GM21360 (cell line): ENCODE data around the gene OMD.

ENCODE experiments used
- ATAC-seq: cut with Tn5 transposase; IDR thresholded peaks from one replicate; pipeline ENCODE4 v1.9.1; 2021; ENCODE audit warnings: mild to moderate bottlenecking, moderate library complexity; ENCODE audit not compliant: unreplicated experiment

OMD gene, protein sequence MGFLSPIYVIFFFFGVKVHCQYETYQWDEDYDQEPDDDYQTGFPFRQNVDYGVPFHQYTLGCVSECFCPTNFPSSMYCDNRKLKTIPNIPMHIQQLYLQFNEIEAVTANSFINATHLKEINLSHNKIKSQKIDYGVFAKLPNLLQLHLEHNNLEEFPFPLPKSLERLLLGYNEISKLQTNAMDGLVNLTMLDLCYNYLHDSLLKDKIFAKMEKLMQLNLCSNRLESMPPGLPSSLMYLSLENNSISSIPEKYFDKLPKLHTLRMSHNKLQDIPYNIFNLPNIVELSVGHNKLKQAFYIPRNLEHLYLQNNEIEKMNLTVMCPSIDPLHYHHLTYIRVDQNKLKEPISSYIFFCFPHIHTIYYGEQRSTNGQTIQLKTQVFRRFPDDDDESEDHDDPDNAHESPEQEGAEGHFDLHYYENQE

DNA sequence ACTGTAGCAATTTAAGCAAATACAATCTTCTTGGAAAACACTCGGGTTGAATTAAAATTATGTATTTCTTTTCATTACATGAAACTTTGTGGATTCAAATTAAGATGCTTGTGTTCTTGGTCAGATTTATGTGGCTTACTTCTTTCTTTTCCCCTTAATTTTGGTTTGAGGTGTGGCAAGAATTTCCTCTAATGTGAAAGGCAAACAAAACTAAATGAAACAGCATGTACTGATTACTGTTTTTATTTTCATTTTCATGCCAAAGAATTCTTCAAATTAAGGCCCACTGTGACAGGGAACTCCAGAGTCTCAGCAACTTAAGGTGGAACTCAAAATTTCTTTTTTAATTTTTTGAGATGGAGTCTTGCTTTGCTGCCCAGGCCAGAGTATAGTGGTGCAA lies at the start of gene OMD:
TSS of gene OMD (minus strand) at position 132 of the 400 bp plus-strand sequence. CDS start 6,913 bp downstream, outside the sequence.
- ATAC-seq: no peak

DNA sequence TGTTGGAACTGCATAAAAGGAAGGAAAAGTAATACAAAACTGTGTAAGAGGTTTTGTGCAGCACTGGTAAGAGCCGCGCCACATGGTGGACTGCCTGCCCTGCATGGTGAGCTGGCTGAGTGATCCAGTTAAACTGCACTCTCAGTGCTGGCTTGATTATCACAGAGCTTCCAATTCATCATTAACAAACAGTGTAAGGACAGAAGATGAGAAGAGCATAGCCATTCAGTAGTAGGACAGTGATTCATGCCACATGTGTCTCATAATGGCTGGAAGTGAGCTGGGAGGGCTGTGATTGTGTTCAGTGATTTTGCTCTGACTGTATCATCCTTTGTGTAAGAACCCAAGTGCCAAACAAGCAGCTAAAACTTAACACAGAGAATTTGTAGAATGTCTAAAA lies 43.9 kb upstream of the OMD start:
- ATAC-seq: no peak

DNA sequence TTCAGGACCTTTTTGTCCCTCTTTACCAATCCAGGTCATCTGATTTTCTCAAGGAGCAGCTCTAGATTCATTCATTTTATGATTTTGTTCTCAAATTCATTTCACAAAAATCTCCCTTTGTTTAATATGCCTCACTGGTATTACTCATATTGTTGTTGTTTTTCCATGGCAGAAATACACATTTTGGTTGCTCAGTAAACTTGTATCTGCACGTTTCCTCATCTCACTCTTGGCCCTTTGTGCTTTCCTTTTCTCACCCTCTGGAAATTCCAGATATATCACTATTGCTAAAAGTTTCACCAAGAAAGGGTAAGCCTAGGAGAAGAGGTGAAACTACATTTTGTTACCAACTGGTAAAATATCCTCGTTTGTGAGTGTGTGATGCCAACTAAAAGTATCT lies 43.2 kb upstream of the OMD start:
- ATAC-seq: no peak

DNA sequence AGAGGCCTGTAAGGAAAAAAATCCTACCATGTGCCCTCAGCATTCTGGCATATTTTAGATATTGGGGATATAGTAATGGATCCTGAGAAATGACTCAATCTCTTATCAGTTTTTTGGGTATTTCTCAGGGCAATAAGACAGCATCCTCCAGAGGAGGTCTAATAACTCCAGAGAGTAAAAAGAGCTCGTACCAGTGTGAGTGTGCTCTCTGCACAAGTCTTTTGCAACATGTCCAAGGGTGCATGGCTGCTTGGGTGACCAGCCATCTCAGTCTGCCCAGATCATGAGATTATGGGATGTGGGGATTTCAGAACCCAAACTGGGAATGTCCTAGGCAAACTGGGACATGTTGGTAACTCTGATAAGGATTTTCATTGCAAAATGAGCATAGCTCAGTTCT lies 42.8 kb upstream of the OMD start:
- ATAC-seq: no peak

DNA sequence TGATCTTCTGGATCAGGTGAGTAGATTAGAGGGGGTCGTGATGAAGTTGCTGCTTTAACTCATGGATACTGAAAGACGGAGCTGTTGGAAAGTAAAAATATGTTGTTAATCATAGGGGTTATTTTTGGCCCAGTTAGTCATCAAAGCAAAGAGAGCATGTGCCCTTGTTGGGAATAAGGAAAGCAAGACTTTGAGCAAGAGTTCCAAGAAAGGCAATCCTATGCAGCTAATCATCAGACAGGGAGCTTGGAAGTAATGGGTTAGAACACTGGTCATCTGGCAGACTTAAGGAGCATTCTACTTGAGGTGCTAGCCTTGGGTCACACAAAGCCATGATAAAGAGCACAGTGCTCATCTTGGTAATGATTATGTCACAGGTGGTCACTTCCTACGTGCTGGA lies 39.7 kb upstream of the OMD start:
- ATAC-seq: no peak

DNA sequence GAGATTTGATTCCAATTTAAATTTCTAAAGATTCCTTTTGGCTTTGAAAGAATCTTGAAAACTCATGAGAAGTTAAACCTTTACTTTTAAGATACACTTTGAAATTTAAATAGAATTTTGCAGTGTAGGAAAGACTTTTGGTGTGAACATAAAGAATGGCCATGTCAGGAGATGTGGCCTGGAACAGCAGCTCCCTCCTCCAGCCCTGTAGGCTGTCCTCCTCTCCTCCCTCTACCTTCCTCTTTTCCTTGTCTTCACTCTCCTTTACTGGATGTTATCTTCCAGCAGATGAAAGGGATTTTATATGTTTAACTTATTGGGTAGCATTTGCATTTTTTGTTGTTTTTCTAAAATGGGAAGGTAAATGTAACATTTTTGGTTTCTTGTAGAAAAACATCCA lies 39.1 kb upstream of the OMD start:
- ATAC-seq: no peak

DNA sequence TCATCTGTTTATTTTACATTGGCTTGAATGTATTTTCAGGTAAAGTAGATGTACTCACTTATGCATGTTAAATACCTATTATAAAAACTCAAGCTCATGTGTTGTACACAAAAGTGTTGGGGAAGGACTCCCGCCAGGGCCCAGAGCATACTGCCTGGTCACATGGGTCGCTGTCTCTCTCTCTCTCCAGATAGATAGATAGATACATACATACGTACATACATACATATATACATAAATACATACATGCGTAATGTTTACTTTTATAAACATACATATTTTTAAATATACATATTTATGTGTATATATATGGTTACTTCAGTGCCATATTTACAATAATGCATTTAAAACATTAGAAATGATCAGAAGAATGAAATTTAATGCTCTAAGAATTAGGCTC lies 33.3 kb upstream of the OMD start:
- no peak for ATAC-seq

DNA sequence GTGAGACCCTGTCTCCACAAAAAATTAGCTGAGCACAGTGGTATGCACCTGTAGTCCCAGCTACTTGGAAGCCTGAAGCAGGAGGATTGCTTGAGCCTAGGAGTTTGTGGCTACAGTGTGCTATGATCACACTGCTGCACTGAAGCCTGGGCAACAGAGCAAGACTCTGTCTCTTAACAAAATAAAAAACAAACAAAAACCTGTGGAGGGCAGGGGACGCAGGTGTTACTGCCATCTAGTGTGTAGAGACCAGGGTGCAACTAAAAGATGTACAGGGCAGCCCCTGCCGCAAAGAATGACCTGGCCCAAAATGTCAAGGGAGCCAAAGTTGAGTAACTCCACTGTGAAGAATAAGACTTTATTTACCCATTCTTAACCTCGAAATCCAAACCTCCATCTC lies 30.9 kb upstream of the OMD start:
- no peak for ATAC-seq

DNA sequence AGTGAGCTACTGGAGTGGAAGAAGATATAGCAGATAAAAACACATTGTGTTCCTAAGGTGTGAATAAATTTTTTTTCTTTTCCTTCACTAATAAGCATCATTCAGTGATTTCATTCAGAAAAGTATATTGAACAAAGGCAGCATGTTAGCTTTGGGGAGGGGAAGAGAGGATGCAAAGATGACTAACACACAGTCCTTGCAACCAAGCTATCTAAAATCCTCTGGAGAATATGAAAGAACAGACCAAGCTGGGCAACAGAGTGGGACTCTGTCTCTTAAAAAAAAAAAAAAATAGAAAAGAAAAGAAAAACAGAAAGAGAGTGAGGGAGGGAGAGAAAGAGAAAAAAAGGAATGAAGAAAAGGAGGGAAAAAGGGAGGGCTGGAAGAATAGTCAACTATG lies 22.3 kb upstream of the OMD start:
- no peak for ATAC-seq

DNA sequence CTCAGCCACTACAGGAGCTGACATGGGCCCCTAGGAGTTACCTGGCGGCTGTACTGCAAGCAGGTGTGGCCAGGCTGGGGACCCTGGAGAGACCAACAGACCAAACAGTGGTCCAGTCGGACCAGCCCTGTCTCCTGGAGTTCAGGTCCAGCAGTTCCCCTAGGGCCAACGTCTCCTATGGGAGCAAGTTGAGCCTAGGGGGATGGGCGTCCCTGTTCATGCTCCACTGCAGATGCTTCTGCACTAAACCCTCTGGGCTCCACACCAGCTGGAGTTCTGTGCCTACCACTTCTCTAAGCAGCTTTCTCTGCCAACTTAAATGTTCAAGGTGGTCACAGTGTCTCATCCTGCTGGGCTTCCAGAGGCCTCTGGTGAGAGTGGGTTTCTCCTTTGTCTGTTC lies 20.6 kb upstream of the OMD start:
- ATAC-seq: no peak

DNA sequence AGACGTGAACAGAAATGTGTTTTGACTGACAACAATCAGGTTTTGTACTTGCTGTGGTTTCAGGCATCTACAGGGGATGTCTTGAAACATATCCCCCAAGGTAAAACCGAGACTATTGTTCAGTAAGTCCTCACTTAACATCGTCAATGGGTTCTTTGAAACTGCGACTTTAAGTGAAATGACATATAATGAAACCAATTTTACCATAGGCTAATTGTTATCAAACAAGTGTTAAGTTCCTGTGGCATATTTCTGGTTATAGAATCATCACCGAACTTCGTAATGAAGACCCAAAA lies 16.4 kb upstream of the OMD start:
- ATAC-seq: no peak

DNA sequence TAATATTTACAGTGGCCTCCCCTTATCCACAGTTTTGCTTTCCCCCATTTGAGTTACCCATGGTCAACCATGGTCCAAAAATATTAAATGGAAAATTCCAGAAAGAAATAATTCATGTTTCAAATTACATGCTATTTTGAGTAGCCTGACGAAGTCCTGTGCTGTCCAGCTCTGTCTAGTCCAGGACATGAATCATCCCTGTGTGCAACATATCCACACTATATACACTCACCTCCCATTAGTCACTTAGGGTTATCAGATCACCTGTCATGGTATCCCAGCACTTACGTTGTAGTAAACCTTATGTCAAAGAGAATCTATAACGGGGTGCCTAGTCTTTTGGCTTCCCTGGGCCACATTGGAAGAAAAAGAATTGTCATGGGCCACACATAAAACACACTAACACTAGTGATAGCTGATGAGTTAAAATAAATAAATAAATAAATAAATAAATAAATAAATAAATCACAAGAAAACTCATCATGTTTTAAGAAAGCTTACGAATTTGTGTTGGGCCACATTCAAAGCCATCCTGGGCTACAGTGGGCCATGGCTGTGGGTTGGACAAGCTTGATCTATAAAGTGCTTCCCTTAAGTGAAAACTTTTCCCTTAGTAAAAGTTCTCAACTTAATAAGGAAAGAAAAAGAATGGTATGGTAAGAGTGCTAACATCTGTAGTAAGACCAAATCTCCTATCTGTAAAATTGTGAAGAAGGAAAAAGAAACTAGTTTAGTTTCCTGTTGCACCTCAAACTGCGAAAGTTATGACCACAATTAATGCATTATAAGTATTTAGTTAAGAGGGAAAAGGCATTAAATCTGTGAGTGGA lies 15.9 kb upstream of the OMD start:
- no peak for ATAC-seq

DNA sequence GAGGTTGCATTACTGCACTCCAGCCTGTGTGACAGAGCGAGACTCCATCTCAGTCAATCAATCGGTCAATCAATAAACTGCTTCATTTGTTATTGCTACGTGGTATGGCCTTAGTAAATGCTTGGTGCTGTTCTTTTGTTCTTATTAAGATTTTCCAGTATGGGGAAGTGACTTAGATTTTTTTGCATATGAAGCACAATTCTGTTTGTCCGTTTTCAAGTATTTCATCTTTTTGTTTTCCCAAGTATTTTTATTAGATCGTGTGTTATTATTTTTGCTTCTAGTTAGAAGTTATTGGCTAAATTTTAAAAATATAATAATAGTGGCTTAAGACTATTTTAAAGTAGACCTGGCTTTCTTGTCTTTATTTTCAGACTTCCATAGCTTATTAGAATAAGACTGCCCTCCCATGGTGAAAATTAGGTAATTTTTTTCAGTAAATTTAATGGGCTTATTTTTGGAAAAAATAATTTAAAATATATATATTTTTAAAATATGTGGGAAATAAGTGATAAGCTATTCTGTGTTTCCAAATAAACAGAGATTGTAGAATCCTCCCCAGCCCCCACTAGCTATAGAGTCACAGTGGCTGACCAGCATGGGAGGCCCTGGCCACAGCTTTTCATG lies 14.7 kb upstream of the OMD start:
- no peak for ATAC-seq

DNA sequence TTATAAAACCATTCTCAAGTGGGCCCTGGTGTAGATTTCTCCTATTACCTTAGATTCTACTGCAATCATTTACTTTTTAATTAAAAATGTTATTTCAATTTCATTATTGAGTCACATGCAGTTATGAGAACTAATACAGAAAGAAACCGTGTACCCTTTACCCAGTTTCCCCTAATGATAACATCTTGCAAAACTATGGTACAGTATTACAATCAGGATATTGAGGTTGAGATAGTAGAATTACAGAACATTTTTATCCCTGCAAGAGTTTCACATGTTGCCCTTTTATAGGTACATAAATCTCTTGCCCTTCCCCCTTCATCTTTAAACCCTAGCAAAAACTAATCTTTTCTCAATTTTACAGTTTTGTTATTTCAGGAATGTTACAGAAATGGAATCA lies 11.0 kb upstream of the OMD start:
- no peak for ATAC-seq

DNA sequence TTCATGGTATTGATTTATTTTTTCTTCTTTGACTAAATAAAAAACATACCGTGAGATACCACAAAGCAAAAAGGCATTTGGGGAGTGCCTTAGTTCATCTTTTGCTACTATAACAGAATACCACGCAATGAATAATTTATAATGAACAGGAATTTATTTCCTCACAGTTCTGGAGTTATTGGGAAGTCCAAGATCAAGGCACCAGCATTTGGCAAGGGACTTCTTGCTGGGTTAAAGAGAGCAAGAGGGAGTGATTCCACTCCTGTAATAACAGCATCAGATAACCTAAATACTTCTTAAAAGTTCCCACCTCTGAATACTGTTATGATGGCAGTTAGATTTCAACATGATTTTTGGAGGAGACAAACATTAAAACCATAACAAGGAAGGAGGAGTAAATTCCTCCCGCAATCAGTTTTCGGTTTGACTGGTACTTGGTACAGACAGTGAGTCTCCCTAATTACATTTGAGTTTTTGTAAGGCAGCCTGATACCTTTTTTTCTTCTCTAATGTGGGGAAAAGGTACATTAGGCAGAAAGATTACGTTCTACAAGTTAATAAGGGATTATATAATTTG lies 8.8 kb upstream of the OMD start:
- no peak for ATAC-seq

DNA sequence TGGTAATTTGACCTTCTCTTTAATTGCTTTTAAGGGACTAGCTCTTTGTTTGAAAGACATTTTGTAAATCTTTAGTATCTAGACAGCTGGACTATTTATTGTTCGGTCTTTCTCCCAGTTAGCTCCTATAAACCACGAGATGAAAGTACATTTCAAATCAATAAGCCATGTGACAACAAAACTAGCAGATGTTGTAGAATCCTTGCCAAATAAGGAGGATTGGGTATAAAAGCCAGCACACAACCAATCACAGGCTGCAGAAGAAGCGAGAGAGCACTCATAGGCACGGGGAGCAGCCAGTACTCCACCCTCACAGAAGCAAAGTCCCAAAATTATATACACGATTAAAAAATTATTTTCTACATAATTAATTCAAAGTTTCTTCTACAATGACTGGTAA lies 8.1 kb upstream of the OMD start:
- no peak for ATAC-seq

DNA sequence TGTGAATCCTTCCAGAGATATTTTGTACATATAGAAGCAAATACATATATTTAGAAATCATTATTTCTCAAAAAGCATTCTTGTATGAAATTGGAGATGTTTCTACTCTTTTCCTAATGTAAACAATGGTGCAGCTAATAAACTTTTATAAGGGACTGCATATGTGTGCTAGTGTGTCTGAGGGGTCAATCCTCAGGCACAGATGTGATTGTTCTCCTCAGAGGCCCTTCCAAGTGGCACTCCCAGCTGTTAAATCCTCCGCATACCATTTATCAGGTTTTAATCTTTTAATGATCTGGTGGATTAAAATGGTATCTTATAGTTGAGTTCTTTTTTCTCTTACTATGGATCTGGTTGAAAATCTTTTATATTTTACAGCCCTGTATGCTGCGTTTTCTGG lies 5.6 kb upstream of the OMD start:
- ATAC-seq: no peak

DNA sequence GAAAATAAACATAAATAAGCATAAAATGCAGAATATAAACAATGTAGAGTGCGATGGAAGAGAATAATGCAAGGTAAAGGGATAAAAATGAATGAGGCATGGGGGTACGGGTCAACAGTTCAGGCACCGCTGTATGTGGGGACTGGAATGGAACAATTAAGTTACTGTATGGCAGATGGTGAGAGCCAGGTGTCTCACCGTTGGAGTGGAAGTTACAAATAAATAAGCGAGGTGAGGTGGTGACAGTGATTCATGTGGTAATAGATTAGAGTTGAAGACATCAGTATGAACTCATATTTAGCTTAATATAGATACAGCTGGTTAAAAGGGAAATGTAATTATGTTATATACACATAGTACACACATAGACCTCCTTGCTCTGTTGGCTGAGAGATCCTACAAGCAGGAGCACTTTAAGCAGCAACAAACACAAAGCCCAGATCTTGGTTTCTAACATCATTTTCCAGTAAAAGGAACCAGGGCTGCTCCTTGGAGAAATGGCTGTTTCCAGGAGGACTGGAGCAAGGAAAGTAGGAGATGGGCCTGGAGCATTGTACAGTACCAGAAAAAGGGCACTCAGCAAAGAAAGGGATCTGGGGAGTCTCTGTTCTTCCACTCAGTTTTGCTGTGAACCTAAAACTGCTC lies 2.4 kb upstream of the OMD start:
- no peak for ATAC-seq

DNA sequence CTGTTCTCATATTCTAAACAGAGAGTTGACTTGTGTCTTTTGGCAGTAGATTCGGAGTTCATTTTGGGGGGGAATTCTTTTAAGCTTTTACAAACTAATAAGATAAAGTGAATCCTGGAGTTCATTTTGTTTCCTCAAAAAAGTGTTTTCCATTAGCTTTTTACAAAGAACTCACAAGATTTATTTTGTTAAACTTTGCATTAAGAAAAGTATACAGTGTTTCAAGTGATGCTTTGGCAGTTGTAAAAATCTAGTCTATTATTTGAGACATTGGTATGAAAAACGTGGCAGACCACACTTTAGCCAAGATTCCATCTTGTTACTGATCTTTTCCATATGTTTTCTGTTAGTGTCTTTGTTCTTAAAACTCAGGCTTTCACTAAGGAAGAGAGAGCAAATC lies 1.2 kb upstream of the OMD start:
- no peak for ATAC-seq

DNA sequence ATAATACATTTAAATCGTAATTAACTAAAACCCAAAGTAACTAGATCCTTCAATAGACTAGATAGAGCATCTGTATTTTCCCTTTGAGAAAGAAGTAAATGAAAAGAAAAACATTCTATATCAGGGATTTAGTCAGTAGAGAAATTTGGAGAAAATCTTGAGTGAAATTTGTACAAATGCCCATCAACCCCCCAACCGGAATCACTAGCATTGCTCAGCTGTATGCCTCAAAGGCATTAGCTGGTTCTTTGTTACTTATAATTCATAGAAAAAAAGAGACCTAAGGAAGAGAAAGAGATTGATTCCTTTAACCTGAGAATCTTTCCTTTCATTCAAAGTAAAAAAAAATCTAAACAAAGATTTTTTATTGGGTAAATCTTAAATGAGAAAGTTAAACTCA lies 659 bp downstream of the OMD start:
- ATAC-seq: no peak

DNA sequence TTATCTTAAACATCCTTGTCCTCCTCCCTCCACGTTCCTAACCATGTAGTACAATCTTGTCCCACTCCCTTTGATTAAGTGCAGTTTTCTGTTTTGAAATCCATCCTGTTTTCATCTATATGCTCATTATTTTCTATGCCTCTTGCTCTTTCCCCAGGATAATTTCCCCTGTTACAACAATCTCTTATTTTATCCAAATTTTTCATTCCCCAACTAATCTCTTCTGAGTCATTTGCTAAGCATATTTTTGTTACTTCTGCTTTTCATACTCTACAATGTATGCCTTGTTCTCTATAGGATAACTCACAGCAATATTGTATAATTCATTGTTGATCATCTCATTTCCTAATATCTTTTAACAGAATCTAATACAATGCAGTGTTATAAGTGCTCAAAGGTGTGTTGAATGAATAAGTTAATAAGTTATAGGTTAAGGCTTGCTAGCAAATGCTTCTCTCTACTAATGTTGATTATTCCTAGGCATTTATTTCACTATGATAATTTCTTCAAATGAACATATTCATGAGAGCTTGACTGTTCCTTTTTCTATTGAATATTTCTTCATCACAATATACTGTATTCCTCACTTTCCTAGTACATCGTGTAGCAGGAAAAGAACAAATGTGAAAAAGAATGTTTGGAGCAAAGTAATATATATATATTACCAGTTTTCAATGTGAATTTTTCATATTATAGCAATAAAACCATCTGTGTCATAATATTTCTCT lies 1.5 kb downstream of the OMD start:
- no peak for ATAC-seq
